HepG2 (cell line): ENCODE data around the gene DLG2. TPM values are rescaled to one million over a fixed set of nuclear protein-coding genes. Genes with fewer than 3 reads are reported as not detected.

Experiments used
- ETS1 ChIP-seq: sonication (generic); formaldehyde crosslinking; IDR thresholded peaks from 2 replicates; pipeline ENCODE4 v1.4.0; 2020; ENCODE audit warnings: missing genetic modification reagents
- GABPA ChIP-seq, 2 experiments: IDR thresholded peaks; 2 replicates each; pipeline ENCODE4 v1.6.1; 2011 to 2016; ENCODE audit warnings: low read depth in 2 of 2, low read length in 1 of 2, missing biosample characterization in 1 of 2, missing genetic modification characterization in 1 of 2
- KAT8 ChIP-seq: IDR thresholded peaks from 2 replicates; pipeline ENCODE4 v1.6.1; 2016; ENCODE audit warnings: missing genetic modification reagents, missing compliant biosample characterization
- NR3C1 ChIP-seq: sonication (generic); formaldehyde crosslinking; IDR thresholded peaks from 2 replicates; pipeline ENCODE4 v1.4.0; 2020; ENCODE audit warnings: missing genetic modification reagents
- SNAPC5 ChIP-seq: sonication (generic); formaldehyde crosslinking; IDR thresholded peaks from 2 replicates; pipeline ENCODE4 v1.8.1; 2023; ENCODE audit warnings: mild to moderate bottlenecking, missing genetic modification reagents, borderline replicate concordance
- TOPORS ChIP-seq: sonication (generic); formaldehyde crosslinking; IDR thresholded peaks from 2 replicates; pipeline ENCODE4 v1.8.0; 2023; ENCODE audit warnings: mild to moderate bottlenecking, missing genetic modification reagents
- ZMYM4 ChIP-seq: sonication (generic); formaldehyde crosslinking; IDR thresholded peaks from 2 replicates; pipeline ENCODE4 v1.8.1; 2023; ENCODE audit warnings: mild to moderate bottlenecking, missing genetic modification reagents
- ZNF546 ChIP-seq: sonication (generic); formaldehyde crosslinking; conservative IDR thresholded peaks from 2 replicates; pipeline ENCODE4 v1.8.1; 2023; ENCODE audit warnings: mild to moderate bottlenecking, missing genetic modification reagents
- ZNF720 ChIP-seq: sonication (generic); formaldehyde crosslinking; IDR thresholded peaks from 2 replicates; pipeline ENCODE4 v1.4.0; 2020; ENCODE audit warnings: missing genetic modification reagents
- polyA plus RNA-seq, 8 experiments: library from polyadenylated mRNA; depleted of rRNA in 3 of 8; stranded (reverse) in 7 of 8; unstranded in 1 of 8; fragments of >200 nt; fragmentation: Illumina TruSeq in 4 of 8; extraction: Trizol in 4 of 8; gene quantifications; 2 replicates each; pipeline versions ENCODE4 v1.2.1 to v1.2.3, GENCODE V29; 2011 to 2016; ENCODE audit warnings: low read depth in 4 of 8, missing spikeins in 1 of 8, mixed read lengths in 1 of 8; ENCODE audit not compliant: insufficient read depth in 1 of 8
- total RNA-seq, 5 experiments: library from RNA; depleted of rRNA; stranded (reverse); fragments of >200 nt; fragmentation: Illumina TruSeq; extraction: Trizol; gene quantifications; 2 replicates each; pipeline ENCODE4 v1.2.3, GENCODE V29; 2016; ENCODE audit warnings: low read depth in 1 of 5
- TF ChIP-seq, protein P1 (sequence below), 2 experiments: sonication (generic) in 1 of 2; formaldehyde crosslinking in 1 of 2; IDR thresholded peaks; 2 replicates each; pipeline versions ENCODE4 v1.4.0 to v1.6.1; 2016 to 2020; ENCODE audit warnings: borderline replicate concordance in 1 of 2, low read depth in 1 of 2, mild to moderate bottlenecking in 1 of 2, missing genetic modification reagents in 1 of 2
- TF ChIP-seq, protein P2 (sequence below): IDR thresholded peaks from 2 replicates; pipeline ENCODE4 v1.6.1; 2016; ENCODE audit warnings: missing compliant biosample characterization, missing genetic modification reagents, borderline replicate concordance
- TF ChIP-seq, protein P3 (sequence below): sonication (generic); formaldehyde crosslinking; IDR thresholded peaks from 2 replicates; pipeline ENCODE4 v1.5.0; 2020; ENCODE audit warnings: mild to moderate bottlenecking, missing genetic modification reagents
- TF ChIP-seq, protein P4 (sequence below): IDR thresholded peaks from 2 replicates; pipeline ENCODE4 v1.6.1; 2016; ENCODE audit warnings: mild to moderate bottlenecking, missing biosample characterization, missing genetic modification reagents
- TF ChIP-seq, protein P5 (sequence below), 2 experiments: sonication (generic) in 1 of 2; formaldehyde crosslinking in 1 of 2; IDR thresholded peaks; 2 replicates each; pipeline versions ENCODE4 v1.4.0 to v1.6.1; 2018 to 2020; ENCODE audit warnings: missing genetic modification reagents in 2 of 2, borderline replicate concordance in 1 of 2, low read depth in 1 of 2, mild to moderate bottlenecking in 1 of 2, missing biosample characterization in 1 of 2

Gene DLG2
- total and polyA plus RNA-seq, 2 of the 13 experiments (the other 11 are each of a cell fraction or from before 2014, with no cell fraction given): 0.46 to 1.0 TPM

- TF ChIP-seq, protein P1, sequence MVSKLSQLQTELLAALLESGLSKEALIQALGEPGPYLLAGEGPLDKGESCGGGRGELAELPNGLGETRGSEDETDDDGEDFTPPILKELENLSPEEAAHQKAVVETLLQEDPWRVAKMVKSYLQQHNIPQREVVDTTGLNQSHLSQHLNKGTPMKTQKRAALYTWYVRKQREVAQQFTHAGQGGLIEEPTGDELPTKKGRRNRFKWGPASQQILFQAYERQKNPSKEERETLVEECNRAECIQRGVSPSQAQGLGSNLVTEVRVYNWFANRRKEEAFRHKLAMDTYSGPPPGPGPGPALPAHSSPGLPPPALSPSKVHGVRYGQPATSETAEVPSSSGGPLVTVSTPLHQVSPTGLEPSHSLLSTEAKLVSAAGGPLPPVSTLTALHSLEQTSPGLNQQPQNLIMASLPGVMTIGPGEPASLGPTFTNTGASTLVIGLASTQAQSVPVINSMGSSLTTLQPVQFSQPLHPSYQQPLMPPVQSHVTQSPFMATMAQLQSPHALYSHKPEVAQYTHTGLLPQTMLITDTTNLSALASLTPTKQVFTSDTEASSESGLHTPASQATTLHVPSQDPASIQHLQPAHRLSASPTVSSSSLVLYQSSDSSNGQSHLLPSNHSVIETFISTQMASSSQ (IDR thresholded peaks at IDR 0.05; ENCODE audit: low read depth): peak; percentile 90
- TF ChIP-seq, protein P1 (CRISPR knock-in tag; IDR thresholded peaks at IDR 0.05; ENCODE audit: borderline replicate concordance): peak; percentile 78; the same call in 1 of the 2 replicates
- TF ChIP-seq, protein P2, sequence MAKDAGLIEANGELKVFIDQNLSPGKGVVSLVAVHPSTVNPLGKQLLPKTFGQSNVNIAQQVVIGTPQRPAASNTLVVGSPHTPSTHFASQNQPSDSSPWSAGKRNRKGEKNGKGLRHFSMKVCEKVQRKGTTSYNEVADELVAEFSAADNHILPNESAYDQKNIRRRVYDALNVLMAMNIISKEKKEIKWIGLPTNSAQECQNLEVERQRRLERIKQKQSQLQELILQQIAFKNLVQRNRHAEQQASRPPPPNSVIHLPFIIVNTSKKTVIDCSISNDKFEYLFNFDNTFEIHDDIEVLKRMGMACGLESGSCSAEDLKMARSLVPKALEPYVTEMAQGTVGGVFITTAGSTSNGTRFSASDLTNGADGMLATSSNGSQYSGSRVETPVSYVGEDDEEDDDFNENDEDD (CRISPR knock-in tag): no peak
- TF ChIP-seq KAT8 (CRISPR knock-in tag) (peak; percentile 36; the same call in 1 of the 2 replicates), TOPORS (CRISPR knock-in tag) (no peak), NR3C1 (CRISPR knock-in tag) (no peak), ZNF720 (no peak), GABPA (IDR thresholded peaks at IDR 0.05; ENCODE audit: low read depth, low read length) (no peak), GABPA (CRISPR knock-in tag; IDR thresholded peaks at IDR 0.05; ENCODE audit: low read depth) (no peak), ZMYM4 (CRISPR knock-in tag) (peak; percentile 42; the same call in 1 of the 2 replicates), ETS1 (no peak), SNAPC5 (CRISPR knock-in tag) (peak; percentile 88; the same call in 1 of the 2 replicates), ZNF546 (CRISPR knock-in tag) (no peak)
- TF ChIP-seq, protein P3, sequence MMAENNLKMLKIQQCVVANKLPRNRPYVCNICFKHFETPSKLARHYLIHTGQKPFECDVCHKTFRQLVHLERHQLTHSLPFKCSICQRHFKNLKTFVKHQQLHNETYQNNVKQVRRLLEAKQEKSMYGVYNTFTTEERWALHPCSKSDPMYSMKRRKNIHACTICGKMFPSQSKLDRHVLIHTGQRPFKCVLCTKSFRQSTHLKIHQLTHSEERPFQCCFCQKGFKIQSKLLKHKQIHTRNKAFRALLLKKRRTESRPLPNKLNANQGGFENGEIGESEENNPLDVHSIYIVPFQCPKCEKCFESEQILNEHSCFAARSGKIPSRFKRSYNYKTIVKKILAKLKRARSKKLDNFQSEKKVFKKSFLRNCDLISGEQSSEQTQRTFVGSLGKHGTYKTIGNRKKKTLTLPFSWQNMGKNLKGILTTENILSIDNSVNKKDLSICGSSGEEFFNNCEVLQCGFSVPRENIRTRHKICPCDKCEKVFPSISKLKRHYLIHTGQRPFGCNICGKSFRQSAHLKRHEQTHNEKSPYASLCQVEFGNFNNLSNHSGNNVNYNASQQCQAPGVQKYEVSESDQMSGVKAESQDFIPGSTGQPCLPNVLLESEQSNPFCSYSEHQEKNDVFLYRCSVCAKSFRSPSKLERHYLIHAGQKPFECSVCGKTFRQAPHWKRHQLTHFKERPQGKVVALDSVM (CRISPR knock-in tag): no peak
- TF ChIP-seq, protein P4, sequence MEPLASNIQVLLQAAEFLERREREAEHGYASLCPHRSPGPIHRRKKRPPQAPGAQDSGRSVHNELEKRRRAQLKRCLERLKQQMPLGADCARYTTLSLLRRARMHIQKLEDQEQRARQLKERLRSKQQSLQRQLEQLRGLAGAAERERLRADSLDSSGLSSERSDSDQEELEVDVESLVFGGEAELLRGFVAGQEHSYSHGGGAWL (CRISPR knock-in tag): no peak
- TF ChIP-seq, protein P5, sequence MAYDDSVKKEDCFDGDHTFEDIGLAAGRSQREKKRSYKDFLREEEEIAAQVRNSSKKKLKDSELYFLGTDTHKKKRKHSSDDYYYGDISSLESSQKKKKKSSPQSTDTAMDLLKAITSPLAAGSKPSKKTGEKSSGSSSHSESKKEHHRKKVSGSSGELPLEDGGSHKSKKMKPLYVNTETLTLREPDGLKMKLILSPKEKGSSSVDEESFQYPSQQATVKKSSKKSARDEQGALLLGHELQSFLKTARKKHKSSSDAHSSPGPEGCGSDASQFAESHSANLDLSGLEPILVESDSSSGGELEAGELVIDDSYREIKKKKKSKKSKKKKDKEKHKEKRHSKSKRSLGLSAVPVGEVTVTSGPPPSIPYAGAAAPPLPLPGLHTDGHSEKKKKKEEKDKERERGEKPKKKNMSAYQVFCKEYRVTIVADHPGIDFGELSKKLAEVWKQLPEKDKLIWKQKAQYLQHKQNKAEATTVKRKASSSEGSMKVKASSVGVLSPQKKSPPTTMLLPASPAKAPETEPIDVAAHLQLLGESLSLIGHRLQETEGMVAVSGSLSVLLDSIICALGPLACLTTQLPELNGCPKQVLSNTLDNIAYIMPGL (CRISPR knock-in tag; IDR thresholded peaks at IDR 0.05; ENCODE audit: borderline replicate concordance in 1 of 2, low read depth in 1 of 2): peak in 1 of 2 experiments; percentile 38; a peak in 1 of 4 replicates
Observed at GRCh38 chr11:84564180-84564866, 1062.8 kb downstream of the DLG2 start (continued).
